Lower leg skin (tissue), 3 donors: Measurements from ENCODE around the gene A2M.

Experiments used
- CTCF ChIP-seq, 3 donors: fragments of 450-650 bp; IDR thresholded peaks; one replicate each; pipeline ENCODE4 v1.5.1; 2016; ENCODE audit warnings: antibody characterized with exemption in 3 of 3, mild to moderate bottlenecking in 3 of 3, moderate library complexity in 2 of 3
- POLR2A ChIP-seq, 2 donors: fragments of 450-650 bp; IDR thresholded peaks; one replicate each; pipeline ENCODE4 v1.6.1; 2016 to 2017; ENCODE audit warnings: antibody characterized with exemption in 2 of 2, mild to moderate bottlenecking in 1 of 2, moderate library complexity in 1 of 2

GRCh38 chr12:9148926-9149325 lies 33.2 kb upstream of the A2M start:
- TF ChIP-seq CTCF (IDR thresholded peaks at IDR 0.05) = no peak
- no peak for TF ChIP-seq POLR2A (IDR thresholded peaks at IDR 0.05)
